Kidney glomerular epithelial cell (primary cell): Measurements from ENCODE around the gene XKR7.

Experiments used
- DNase-seq: peaks from one replicate; lab custom pipeline; 2025; lab: John Stamatoyannopoulos, UW

The XKR7 gene

GRCh38 chr20:31945319-31945718, 22.6 kb upstream of the XKR7 start:
- no peak for DNase-seq

DNA sequence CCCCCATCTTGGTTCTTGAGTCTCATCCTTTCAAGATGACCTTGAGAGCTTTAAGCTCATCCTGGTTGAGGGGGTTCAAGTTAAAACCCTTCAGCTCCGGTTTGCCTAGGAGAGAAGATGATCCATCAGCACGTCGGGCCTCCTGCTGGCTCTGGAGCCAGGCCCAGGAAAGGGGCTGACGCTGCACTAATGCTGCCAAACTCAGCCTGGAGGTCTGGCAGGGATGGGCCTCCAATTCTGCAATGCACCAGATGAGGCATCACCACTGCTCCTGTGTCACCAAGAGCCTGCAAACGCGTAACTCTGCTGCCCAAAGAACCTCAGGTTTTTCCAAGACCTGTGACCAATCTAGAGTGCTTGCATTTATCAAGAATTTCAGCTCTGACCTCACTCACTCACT, 22.2 kb upstream of the XKR7 start:
- DNase-seq: no peak

GRCh38 chr20:31948008-31948407, 19.9 kb upstream of the XKR7 start:
- DNase-seq: no peak

DNA sequence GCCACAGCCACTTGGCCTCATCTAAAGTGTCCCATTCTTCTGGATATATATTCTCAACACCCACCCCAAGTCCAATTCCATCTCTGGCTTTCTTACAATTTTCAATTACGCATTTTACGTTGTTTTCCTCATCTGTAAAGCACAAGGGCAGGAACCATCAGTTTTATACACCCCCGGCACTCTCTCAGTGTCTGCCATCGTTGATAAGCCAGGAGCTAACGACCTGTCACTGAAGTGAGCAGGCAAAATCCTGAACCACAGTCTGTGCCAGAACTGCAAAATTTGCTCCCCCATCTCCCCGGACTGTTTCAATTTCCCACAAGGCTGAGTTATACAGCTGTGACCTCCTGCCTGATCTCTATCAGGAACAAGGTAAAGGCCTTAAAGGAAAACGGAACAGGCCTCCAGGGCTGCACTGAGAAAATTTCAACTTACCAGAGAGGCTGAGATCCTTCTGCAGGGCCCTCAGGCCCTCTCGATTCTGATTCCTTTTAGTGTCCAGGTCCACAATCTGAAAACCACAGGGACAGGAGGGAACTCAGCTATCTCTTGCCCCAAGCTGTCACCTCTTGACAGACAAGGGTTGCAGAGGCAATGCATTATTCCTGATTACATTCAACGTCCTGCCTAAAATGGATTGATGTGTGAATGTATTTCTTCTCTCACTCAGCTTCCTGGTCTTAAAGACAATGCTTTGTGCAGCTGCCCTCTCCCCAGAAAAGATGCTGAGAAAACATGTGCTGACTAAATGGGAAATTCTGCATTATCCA, 17.9 kb upstream of the XKR7 start:
- DNase-seq: no peak

DNA sequence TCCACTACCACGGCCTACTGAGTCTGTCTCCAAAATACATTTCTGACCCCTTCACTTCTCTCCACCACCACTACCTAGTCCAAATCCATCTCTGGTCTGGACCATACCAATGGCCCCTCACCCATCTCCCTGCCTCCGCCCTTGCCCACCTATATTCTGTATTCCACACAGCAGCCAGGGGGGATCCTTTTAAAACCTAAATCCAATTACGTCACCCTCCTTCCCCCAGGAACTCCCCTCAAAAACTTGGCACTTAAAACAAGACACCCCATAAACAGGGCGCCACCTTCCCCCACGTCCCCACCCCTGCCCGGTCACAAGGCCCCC, 16.8 kb upstream of the XKR7 start:
- DNase-seq: no peak

DNA sequence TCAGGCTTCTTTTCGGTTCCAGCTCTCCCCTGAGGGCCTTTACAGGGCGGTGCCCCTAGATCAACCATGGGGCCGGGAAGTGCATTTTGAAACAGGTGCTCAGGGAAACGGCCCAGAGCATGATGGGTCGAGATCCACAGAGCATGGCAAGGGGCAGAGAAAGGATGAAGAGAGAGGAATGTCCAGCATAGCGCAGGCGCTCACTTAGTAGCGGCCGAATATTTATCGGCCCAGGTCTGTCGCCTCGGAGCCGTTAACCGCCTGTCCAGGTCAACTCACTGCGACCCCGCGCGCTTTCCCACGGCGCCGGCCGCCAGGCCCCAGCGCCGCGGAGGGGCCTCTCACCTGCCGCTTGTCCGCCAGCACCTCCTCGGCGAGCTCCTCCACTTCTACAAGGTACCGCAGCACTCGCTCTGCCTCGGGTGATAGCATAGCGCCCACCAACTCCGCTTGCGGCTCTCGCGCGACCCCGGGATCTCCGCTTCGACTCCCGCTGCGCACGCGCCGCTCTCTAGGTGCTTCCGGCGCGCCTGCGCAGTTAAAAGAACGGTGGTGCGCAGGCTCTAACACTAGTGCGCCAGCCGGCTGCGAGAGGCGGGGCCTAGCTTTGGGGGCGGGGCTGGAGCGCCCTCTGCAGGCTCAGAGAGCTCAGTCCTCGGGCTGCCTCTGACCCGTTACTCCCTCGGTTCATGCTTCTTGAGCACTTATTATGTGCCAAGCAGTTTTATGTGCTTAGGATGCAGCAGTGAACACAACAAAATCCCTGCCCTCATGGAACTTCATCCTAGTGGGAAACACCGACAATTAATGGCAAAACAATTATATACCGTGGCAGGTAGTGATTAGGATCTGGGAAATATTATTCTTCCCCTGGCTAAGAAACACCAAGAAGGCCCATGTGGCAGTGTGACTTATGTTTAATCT, 16.2 kb upstream of the XKR7 start, which contains the start of gene PDRG1:
PDRG1 (minus strand) TSS at position 517 of the 924 bp plus-strand sequence; CDS start at position 432, 85 bp downstream.
- DNase-seq: peak; percentile 96

DNA sequence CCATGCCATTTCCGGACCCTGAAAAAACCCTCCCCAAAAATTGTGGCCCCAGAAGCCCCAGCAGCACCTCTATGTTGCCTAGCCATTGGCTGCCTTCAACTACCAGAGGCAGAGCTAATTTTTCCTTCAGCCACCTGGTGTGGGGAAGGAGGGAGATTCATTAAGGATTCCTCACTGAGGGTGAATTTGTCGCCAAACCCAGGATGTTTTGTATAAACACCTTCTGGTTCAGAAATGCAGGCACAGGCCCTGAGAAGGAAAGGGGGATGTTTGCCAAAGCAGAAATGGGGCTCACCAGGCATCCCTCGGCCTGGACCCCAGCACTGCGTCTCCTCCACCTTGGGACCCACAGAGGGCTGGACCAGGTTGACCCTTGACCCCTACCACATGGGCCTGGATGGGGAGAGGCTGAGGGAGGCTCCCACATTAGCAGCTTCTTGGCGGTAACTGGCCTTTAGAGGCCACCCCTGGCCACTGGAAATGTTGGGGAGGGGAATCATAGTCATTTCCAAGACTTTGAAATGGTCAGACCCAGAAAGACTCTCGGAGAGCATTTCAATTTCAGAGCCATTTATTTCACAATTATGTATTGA, 14.3 kb upstream of the XKR7 start:
- no peak for DNase-seq

DNA sequence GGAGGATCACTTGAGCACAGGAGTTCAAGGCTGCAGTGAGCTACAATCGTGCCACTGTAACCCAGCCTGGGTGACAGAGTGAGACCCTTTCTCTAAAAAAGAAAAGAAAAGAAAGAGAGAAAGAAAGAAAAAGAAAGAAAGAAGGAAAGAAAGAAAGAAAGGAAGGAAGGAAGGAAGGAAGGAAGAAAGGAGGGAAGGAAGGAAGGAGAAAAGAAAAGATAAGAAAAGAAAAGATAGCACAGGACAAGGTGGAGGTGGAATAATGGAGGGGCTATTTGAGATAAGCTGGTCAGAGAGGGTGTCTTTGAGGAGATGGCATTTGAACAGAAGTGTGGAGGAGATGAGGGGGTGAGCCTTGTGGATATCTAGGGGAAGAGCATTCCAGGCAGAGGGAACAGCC, 13.5 kb upstream of the XKR7 start:
- no peak for DNase-seq

GRCh38 chr20:31956556-31957526, 11.1 kb upstream of the XKR7 start:
- DNase-seq: no peak

DNA sequence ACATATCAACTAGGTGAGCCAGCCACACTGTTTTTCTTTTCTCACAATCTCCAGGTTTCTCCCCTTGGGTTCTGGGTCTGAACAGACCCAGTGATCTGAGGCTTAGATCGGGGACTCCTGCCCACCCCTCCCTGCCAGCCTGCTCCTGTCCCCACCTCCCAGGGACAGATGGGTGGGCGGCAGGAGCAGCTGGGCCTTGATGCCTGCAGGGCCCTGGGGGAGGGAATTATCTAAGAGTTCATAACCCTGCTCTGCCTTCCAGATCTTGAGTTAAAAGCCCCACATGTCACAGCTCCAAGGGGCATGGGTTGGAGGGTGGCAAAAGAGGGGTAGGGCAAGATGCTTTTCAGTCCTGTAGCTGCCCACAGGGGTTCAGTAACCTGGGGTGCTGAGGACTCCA, 5.2 kb upstream of the XKR7 start:
- no peak for DNase-seq

DNA sequence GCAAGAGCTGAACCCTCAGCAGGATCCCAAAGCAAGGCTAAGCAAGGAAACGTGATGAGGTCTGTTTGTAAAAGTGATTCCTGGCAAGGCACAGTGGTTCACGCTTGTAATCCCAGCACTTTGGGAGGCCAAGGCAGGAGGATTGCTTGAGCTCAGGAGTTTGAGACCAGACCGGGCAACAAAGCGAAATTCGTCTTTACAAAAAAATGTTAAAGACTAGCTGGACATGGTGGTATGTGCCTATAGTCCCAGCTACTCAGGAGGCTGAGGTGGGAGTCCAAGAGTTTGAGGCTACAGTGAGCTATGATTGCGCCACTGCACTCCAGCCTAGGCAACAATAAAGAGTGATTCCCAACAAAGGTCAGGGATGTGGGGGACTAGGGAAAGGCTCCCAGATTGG, 4.1 kb upstream of the XKR7 start:
- no peak for DNase-seq

DNA sequence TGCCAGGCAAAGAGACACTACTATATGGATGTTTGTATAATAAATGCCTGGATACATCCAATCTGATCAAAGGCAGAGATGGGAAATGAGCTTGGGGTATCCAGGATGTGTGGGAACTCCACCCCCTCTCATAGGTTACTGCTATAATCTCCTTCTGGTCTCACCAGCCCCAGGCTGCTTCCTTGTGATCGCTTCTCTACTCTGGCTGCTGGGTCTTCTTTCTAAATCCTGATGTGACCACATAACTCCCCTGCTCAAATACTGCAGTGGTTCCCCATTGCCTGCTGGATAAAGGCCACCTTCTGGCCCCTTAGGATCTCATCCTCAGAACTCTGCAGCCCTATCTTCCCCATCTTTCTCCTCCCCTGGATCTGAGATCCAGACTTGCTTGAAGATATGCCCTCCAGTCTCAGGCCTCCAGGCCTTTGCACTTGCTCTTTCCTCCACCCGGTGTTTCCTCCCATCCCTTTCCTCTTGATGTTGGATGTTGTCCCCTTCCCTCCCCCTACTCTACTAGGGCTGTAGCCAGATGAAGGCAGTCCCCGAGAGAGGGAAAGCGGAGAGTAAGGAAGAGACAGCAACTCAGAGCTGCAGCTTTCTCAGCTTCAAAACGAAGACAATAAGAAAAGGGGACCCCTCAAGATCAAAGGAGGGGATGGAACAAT, 828 bp upstream of the XKR7 start:
- DNase-seq: no peak

DNA sequence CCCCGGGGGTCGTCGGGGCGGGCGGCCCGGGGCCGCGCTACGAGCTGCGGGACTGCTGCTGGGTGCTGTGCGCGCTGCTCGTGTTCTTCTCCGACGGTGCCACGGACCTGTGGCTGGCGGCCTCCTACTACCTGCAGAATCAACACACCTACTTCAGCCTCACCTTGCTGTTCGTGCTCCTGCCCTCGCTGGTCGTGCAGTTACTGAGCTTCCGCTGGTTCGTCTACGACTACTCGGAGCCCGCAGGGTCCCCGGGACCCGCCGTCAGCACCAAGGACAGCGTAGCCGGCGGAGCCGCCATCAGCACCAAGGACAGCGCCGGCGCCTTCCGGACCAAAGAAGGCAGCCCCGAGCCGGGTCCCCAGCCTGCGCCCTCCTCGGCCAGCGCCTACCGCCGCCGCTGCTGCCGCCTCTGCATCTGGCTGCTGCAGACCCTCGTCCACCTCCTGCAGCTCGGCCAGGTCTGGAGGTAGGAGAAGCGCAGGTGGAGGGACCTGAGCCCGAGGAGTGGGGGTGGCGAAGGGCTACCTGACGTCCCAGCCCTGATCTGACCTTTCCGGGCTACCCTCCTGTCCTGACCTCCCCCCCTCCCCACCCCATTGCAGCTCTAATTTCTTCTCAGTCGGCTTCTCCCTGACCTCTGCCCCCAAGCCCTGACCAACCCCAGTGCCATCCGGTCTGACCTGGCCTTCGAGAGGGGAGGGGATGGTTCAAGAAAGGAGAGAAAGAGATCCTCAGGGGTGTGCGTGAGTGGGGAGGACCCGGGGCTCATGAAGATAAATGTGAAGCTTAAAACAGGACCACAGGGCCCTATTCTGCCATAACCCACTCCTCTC, 558 bp downstream of the XKR7 start:
- DNase-seq: peak; percentile 33

DNA sequence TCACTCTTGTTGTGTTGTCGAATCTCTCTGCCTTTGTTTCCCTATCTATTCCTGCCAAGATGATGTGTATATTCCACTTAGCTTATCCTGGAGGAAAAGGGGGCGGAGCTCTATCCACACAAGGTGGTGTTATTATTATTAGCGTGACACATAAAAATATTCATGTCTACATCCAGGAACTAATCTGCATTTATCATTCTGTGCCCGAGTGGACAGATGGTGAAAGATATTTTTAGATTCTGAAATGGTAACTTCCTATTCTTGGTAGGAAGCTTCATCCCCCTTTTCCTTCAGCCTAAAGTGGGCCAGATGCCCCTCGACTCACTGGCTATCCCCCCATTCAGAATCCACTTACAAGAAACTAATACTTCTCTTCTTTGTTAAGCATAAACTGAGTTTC, 2.0 kb downstream of the XKR7 start:
- DNase-seq: no peak

GRCh38 chr20:31972471-31973021, 4.6 kb downstream of the XKR7 start:
- DNase-seq: peak; percentile 75

DNA sequence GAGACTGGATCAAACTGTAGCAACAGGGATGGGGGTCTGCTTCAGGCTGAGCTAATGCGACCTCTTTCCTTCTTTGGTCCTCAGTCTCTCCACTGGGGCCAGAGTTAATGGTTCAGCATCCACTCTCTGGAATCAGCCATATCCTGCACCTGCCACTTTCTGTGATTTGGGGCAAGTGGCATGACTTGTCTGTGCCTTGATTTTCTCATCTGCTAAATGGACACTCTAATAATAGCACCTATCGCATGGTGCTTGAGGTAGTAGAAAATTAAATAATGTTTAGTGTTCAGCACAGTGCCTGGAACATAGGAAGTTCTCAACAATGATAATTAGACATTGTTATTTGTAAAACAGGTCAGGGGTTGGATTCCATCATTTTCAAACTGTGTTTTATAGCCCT, 6.3 kb downstream of the XKR7 start:
- DNase-seq: no peak

DNA sequence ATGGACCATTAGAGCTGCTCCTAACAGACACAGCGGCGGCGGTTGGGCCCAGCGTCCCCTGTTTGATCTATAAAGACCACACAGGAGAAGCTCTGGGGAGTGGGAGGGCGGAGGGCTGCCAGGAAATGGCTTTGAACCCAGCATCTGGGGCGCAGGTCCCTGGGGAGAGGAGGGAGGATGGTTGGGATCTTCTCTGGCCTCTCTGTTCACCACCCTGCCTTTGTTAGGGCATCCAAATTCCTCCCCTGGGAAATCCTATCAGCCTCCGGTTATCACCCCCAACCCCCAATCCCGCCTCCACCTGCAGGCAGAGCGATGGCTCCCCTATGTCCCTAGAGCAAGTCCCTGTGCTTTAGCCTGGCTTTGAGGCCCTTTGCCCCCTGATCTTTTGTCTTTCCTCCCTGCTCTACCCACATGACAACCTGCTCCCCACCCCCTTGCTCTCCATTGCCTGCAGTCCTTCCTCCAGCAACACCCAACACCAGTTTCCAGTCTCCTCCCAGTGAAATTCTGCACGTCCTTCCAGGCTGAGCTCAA, 7.1 kb downstream of the XKR7 start:
- DNase-seq: no peak

GRCh38 chr20:31975874-31976273, 7.9 kb downstream of the XKR7 start:
- DNase-seq: no peak

DNA sequence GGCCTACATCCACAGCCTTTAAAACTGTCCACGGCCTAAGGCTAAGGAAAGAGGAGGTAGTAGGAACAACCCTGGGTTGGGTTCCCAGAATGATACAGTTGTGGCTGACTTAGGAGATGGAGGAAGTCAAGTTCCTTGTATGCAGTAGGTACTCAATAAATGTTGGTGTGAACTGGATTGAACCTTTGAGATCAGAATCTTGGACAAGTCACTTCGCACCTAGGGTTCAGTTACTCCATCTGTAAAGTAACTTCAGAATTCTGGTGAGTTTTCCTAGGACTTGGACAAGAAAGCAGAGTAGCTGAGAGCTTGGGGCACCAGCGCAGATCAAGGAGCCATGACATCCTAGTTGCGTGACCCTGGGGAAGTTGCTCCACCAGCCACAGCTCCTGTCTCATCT, 9.1 kb downstream of the XKR7 start:
- no peak for DNase-seq
